ENCODE results near the gene KIFC3. TPM values are rescaled to one million over a fixed set of nuclear protein-coding genes. Genes with fewer than 3 reads are reported as not detected.
"Not testable (repeated sequence)": the region's sequence is repeated elsewhere in the genome, so short reads cannot be mapped to it uniquely, and the experiment has no call there.

Gene KIFC3
- total and polyA plus RNA-seq, 4 donors: 24.3 to 55.7 (median 45.0) TPM

DNA sequence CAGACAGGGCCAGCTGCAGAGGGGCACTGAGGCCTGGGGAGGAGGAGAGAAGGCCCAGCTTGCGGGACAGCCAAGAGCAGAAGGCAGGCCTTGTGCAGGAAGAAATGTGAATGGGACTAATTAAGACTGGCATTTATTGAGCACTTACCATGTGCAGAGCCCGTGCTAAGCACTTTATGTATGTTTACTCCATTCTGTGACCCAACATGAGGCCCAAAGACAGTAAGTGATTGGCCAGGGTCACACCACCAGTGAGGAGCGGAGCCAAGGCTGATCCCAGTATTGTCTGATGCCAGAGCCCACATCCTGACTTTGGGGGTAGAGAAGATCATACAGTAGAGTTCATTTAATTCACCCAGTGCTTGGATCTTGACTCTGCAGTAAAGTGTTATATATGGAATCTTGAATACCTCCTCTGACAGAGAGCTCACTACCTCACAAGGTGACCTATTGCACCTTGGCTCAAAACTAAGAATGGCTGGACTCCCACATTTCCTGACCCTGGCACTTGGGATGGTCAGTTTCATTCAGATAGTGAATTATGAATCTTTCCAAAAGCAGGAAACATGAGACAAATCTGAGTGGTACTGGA lies 53.1 kb downstream of the KIFC3 start:
- Histone ChIP-seq H3K4me3 (ENCODE audit: low read depth, low read length) (no peak overlapping the region), H3K36me3 (ENCODE audit: control insufficient read depth, insufficient read depth, low read length) (peaks cover 84% of the 10 kb centered on the region), H3K27ac (ENCODE audit: low read depth, low read length) (no peak overlapping the region), H3K9me3 (ENCODE audit: control insufficient read depth, insufficient read depth, low read length) (no peaks in the 10 kb centered on the region), H3K4me1 (ENCODE audit: control insufficient read depth, insufficient read depth, low read length) (no peaks in the 10 kb centered on the region), H3K27me3 (ENCODE audit: control insufficient read depth, insufficient read depth, low read length) (no peaks in the 10 kb centered on the region)
- 100% methylated on average over 3 of the region's 3 CpGs for WGBS (ENCODE audit: insufficient coverage)
- DNase-seq (ENCODE audit: low read depth in 4 of 6, low spot score in 6 of 6): no peak

DNA sequence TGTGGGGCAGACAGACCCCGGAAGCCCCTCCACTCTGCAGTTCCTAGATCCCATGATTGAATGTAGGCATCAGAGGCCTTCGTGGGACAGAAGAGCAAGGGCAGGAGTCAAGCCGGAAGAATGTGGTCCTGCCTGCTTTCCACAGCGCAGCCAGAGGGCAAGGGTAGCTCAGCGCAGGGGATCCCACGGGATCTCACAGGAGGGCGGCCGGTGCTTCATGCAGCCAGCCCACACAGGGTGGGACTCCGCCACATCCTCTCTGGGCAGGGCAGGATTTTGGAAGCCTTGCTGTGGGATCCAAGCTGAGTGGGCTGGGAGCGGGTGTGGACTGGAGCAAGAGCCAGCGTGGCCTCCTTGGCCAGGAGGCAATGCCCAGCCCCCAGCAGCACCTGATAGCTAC lies 53.7 kb downstream of the KIFC3 start:
- H3K27ac ChIP-seq (ENCODE audit: low read depth, low read length): no peak overlapping the region
- H3K4me1 ChIP-seq (ENCODE audit: control insufficient read depth, insufficient read depth, low read length): no peaks in the 10 kb centered on the region
- WGBS (ENCODE audit: insufficient coverage): 85% methylated on average over 11 of the region's 11 CpGs
- H3K27me3 ChIP-seq (ENCODE audit: control insufficient read depth, insufficient read depth, low read length): no peaks in the 10 kb centered on the region
- DNase-seq (ENCODE audit: low read depth in 4 of 6, low spot score in 6 of 6): no peak
- H3K36me3 ChIP-seq (ENCODE audit: control insufficient read depth, insufficient read depth, low read length): peaks cover 84% of the 10 kb centered on the region
- no peaks in the 10 kb centered on the region for H3K9me3 ChIP-seq (ENCODE audit: control insufficient read depth, insufficient read depth, low read length)
- no peak overlapping the region for H3K4me3 ChIP-seq (ENCODE audit: low read depth, low read length)

DNA sequence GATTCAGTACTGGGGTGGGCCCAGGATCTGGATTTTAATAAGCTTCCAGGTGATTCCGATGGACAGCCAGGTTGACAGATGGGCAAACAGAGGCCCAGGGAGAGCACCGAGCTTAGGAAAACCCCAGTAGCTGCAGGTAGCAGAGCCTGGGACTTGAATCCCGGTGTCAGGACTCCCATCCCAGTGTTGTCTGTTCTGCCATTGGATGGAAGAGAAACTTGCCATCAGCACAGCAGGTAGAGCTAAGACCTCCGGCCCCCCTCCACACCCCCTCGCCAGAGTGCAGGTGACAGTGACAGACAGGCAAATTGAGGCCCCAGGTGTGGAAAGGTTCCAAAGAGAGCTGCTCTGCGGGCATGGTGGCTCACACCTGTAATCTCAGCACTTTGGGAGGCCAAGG lies 54.3 kb downstream of the KIFC3 start:
- H3K27ac ChIP-seq (ENCODE audit: low read depth, low read length): no peak overlapping the region
- H3K36me3 ChIP-seq (ENCODE audit: control insufficient read depth, insufficient read depth, low read length): peaks cover 83% of the 10 kb centered on the region
- H3K27me3 ChIP-seq (ENCODE audit: control insufficient read depth, insufficient read depth, low read length): no peaks in the 10 kb centered on the region
- H3K9me3 ChIP-seq (ENCODE audit: control insufficient read depth, insufficient read depth, low read length): no peaks in the 10 kb centered on the region
- H3K4me1 ChIP-seq (ENCODE audit: control insufficient read depth, insufficient read depth, low read length): no peaks in the 10 kb centered on the region
- H3K4me3 ChIP-seq (ENCODE audit: low read depth, low read length): no peak overlapping the region
- 96% methylated on average over 6 of the region's 6 CpGs for WGBS (ENCODE audit: insufficient coverage)
- no peak for DNase-seq (ENCODE audit: low read depth in 4 of 6, low spot score in 6 of 6)

DNA sequence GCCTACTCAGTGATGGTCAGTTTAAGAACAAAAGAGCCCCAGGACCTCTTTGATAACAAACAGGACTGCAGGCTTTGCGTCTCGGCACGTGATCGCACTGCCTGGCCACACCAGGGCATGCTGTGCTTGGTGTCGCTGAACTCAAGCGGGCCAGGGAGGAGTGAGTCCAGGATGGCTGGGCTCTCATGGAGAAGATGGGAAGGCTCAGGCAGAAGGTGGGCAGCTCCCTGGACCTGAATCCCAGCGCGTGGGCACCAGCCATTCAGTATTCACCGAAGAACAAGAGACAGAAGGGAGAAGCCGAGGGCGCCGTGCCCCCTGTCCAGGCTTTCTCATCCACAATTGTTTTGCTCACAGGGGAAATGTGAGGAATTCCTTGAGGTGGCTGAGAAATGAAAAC lies 54.8 kb downstream of the KIFC3 start:
- Histone ChIP-seq H3K36me3 (ENCODE audit: control insufficient read depth, insufficient read depth, low read length) (peaks cover 78% of the 10 kb centered on the region), H3K4me1 (ENCODE audit: control insufficient read depth, insufficient read depth, low read length) (no peaks in the 10 kb centered on the region), H3K4me3 (ENCODE audit: low read depth, low read length) (no peak overlapping the region), H3K27me3 (ENCODE audit: control insufficient read depth, insufficient read depth, low read length) (no peaks in the 10 kb centered on the region), H3K9me3 (ENCODE audit: control insufficient read depth, insufficient read depth, low read length) (no peaks in the 10 kb centered on the region), H3K27ac (ENCODE audit: low read depth, low read length) (no peak overlapping the region)
- DNase-seq (ENCODE audit: low read depth in 4 of 6, low spot score in 6 of 6): no peak
- 53% methylated on average over 8 of the region's 12 CpGs for WGBS (ENCODE audit: insufficient coverage)

DNA sequence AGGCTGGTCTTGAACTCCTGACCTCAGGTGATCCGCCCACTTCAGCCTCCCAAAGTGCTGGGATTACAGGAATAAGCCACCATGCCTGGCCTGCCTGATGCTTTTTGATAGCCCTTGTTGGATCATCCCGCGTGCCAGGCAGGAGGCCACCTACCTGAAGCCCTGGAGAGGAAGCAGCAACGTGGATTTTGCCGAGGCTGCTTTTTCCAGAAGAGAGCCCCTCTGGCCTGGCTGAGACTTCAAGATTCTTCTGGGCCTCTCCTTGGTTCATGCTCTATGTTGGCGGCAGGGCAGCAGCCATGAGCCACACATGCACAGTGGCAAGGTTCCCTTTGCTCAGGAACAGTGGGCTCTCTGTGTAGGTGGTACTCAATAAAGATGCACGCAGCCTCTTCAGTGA lies 55.2 kb downstream of the KIFC3 start:
- Histone ChIP-seq H3K27ac (ENCODE audit: low read depth, low read length) (no peak overlapping the region), H3K27me3 (ENCODE audit: control insufficient read depth, insufficient read depth, low read length) (no peaks in the 10 kb centered on the region), H3K4me3 (ENCODE audit: low read depth, low read length) (no peak overlapping the region), H3K36me3 (ENCODE audit: control insufficient read depth, insufficient read depth, low read length) (peaks cover 74% of the 10 kb centered on the region), H3K9me3 (ENCODE audit: control insufficient read depth, insufficient read depth, low read length) (no peaks in the 10 kb centered on the region), H3K4me1 (ENCODE audit: control insufficient read depth, insufficient read depth, low read length) (no peaks in the 10 kb centered on the region)
- DNase-seq (ENCODE audit: low read depth in 4 of 6, low spot score in 6 of 6): no peak
- WGBS (ENCODE audit: insufficient coverage): 84% methylated on average over 7 of the region's 7 CpGs

DNA sequence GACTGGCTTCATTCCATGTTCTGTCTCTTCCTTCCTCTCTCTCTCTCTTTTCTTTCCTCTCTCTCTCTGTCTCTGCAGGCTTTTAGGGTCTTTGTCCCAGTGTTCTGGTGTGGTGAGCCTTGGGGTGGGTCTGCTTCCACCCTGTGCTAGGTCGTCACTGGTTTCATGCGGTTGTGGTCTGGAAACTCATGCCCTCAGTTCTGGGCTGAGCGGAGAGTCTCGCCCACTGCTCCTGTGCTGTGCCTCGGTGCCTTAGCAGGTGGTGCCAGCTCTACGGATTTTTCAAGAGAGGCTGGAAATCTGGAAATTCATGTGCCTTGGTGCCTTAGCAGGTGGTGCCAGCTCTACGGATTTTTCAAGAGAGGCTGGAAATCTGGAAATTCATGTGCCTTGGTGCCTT lies 56.0 kb downstream of the KIFC3 start:
- peaks cover 74% of the 10 kb centered on the region for H3K36me3 ChIP-seq (ENCODE audit: control insufficient read depth, insufficient read depth, low read length)
- WGBS (ENCODE audit: insufficient coverage): 90% methylated on average over 6 of the region's 7 CpGs
- H3K9me3 ChIP-seq (ENCODE audit: control insufficient read depth, insufficient read depth, low read length); H3K4me1 ChIP-seq (ENCODE audit: control insufficient read depth, insufficient read depth, low read length); H3K27me3 ChIP-seq (ENCODE audit: control insufficient read depth, insufficient read depth, low read length); H3K4me3 ChIP-seq (ENCODE audit: low read depth, low read length); H3K27ac ChIP-seq (ENCODE audit: low read depth, low read length); DNase-seq (ENCODE audit: low read depth in 4 of 6, low spot score in 6 of 6): not testable (repeated sequence)

DNA sequence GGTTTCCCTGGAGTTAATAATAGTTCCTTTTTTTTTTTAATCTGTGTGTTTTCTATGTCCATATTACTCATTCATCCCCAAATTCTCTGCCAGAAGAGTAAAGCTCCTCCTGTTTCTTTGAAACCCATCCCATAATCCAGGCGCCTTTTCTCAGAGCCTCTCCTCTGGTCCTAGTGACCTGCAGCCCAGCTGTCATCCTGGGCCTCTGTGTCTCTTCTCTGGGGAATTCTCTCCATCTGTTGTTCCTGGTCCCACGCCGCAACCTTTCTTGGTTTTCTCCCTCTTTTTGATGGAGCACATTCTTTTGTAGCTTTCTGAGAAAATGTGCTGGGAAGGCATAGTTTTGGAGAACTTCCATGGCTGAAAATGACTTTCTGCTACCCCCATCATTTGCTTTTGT lies 56.5 kb downstream of the KIFC3 start:
- H3K27ac ChIP-seq (ENCODE audit: low read depth, low read length): no peak overlapping the region
- no peak overlapping the region for H3K4me3 ChIP-seq (ENCODE audit: low read depth, low read length)
- H3K9me3 ChIP-seq (ENCODE audit: control insufficient read depth, insufficient read depth, low read length): no peaks in the 10 kb centered on the region
- H3K27me3 ChIP-seq (ENCODE audit: control insufficient read depth, insufficient read depth, low read length): no peaks in the 10 kb centered on the region
- no peaks in the 10 kb centered on the region for H3K4me1 ChIP-seq (ENCODE audit: control insufficient read depth, insufficient read depth, low read length)
- peaks cover 71% of the 10 kb centered on the region for H3K36me3 ChIP-seq (ENCODE audit: control insufficient read depth, insufficient read depth, low read length)
- DNase-seq (ENCODE audit: low read depth in 4 of 6, low spot score in 6 of 6): no peak
- WGBS (ENCODE audit: insufficient coverage): 100% methylated on average over 3 of the region's 3 CpGs

DNA sequence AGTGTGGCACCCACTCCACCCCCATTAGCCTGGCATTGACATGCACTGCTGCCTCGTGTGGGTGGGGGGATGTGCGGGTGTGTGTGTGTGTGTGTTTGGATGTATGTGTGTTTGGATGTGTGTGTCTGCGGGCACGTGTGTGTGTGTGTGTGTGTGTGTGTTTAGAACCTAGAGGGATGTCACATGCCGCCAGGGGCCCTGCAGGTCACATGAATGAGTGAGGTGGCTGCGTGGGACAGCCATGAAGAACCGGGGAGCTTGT lies 57.7 kb downstream of the KIFC3 start:
- H3K9me3 ChIP-seq (ENCODE audit: control insufficient read depth, insufficient read depth, low read length): no peaks in the 10 kb centered on the region
- H3K36me3 ChIP-seq (ENCODE audit: control insufficient read depth, insufficient read depth, low read length): peaks cover 71% of the 10 kb centered on the region
- H3K4me3 ChIP-seq (ENCODE audit: low read depth, low read length): no peak overlapping the region
- no peak for DNase-seq (ENCODE audit: low read depth in 4 of 6, low spot score in 6 of 6)
- no peak overlapping the region for H3K27ac ChIP-seq (ENCODE audit: low read depth, low read length)
- H3K27me3 ChIP-seq (ENCODE audit: control insufficient read depth, insufficient read depth, low read length): no peaks in the 10 kb centered on the region
- H3K4me1 ChIP-seq (ENCODE audit: control insufficient read depth, insufficient read depth, low read length): peaks cover 6% of the 10 kb centered on the region
- 81% methylated on average over 7 of the region's 7 CpGs for WGBS (ENCODE audit: insufficient coverage)

DNA sequence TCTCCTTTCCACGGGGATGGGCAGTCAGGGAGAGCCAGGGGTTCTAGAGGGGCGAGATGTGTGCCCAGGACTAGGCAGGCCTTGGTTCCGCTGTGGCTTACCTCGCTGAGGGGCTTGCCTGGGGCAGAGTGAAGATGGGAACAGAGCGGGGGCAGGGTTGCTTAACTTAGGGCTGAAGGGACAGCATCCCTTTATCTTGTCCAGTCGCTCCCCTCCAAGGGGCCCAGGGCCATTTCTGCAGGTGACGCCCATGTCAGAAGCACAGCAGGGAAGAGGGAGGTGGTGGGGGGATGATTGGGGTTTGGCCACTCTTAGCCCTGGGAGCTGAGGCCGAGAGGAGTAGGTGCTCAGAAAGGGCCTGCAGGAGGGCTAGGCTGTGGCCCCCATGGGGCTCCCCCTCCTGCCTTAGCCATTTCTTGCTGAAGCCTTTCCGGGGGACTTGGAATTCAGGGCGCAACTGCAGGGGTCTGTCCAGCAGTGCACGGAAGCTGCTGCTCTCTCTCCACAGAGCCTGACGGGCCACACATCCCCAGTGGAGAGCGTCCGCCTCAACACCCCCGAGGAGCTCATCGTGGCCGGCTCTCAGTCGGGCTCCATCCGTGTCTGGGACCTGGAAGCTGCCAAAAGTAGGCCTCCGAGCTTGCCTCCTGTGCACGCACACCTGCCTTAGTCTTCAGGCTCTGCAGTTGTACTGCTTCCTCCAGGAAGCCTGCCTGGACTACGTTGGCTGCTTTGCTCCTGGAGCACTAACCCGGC lies 58.2 kb downstream of the KIFC3 start:
- H3K4me3 ChIP-seq (ENCODE audit: low read depth, low read length): no peak overlapping the region
- no peak for DNase-seq (ENCODE audit: low read depth in 4 of 6, low spot score in 6 of 6)
- peaks cover 74% of the 10 kb centered on the region for H3K36me3 ChIP-seq (ENCODE audit: control insufficient read depth, insufficient read depth, low read length)
- no peaks in the 10 kb centered on the region for H3K9me3 ChIP-seq (ENCODE audit: control insufficient read depth, insufficient read depth, low read length)
- no peaks in the 10 kb centered on the region for H3K27me3 ChIP-seq (ENCODE audit: control insufficient read depth, insufficient read depth, low read length)
- 93% methylated on average over 19 of the region's 23 CpGs for WGBS (ENCODE audit: insufficient coverage)
- peaks cover 11% of the 10 kb centered on the region for H3K4me1 ChIP-seq (ENCODE audit: control insufficient read depth, insufficient read depth, low read length)
- H3K27ac ChIP-seq (ENCODE audit: low read depth, low read length): no peak overlapping the region

DNA sequence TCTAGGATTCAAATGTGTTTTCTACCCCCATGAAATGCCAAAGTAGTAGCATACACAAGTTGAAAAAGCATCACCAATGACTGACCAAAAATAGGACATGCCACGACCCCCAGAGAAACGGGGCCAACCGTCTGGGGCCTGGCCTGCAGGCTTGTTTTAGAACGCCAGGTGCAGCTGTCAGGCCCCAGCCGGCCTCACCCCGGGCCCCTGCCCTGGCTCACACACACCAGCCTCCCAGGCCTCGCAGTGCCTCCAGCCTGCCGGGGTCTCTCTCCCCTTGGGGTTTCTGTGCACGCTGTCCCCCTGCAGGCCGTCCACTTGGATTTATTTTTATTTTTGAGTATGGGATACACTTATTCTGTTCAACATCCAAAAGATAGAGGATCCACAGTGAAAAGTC lies 58.8 kb downstream of the KIFC3 start:
- no peaks in the 10 kb centered on the region for H3K9me3 ChIP-seq (ENCODE audit: control insufficient read depth, insufficient read depth, low read length)
- peaks cover 72% of the 10 kb centered on the region for H3K36me3 ChIP-seq (ENCODE audit: control insufficient read depth, insufficient read depth, low read length)
- DNase-seq (ENCODE audit: low read depth in 4 of 6, low spot score in 6 of 6): no peak
- H3K4me1 ChIP-seq (ENCODE audit: control insufficient read depth, insufficient read depth, low read length): peaks cover 12% of the 10 kb centered on the region
- no peak overlapping the region for H3K27ac ChIP-seq (ENCODE audit: low read depth, low read length)
- no peak overlapping the region for H3K4me3 ChIP-seq (ENCODE audit: low read depth, low read length)
- WGBS (ENCODE audit: insufficient coverage): 74% methylated on average over 6 of the region's 10 CpGs
- no peaks in the 10 kb centered on the region for H3K27me3 ChIP-seq (ENCODE audit: control insufficient read depth, insufficient read depth, low read length)
